A673 (cell line): Measurements from ENCODE around the gene PRXL2A.

Source experiments
- EZH2 ChIP-seq: fragments of 200-600 bp; sonication (generic); IDR thresholded peaks from 2 replicates; pipeline ENCODE4 v1.6.1; 2017; ENCODE audit warnings: borderline replicate concordance, low read depth, mild to moderate bottlenecking, mixed read lengths, antibody characterized with exemption, low read length; ENCODE audit not compliant: poor library complexity, severe bottlenecking
- TF ChIP-seq, protein P1 (sequence below): fragments of 300-800, 200-600 bp; sonication (generic); conservative IDR thresholded peaks from 2 replicates; pipeline ENCODE4 v1.5.1; 2017; ENCODE audit warnings: low read depth, mild to moderate bottlenecking, antibody characterized with exemption, low read length, moderate library complexity, mixed read lengths

GRCh38 chr10:80416479-80417098, 8.2 kb downstream of the PRXL2A start:
- TF ChIP-seq, protein P1, sequence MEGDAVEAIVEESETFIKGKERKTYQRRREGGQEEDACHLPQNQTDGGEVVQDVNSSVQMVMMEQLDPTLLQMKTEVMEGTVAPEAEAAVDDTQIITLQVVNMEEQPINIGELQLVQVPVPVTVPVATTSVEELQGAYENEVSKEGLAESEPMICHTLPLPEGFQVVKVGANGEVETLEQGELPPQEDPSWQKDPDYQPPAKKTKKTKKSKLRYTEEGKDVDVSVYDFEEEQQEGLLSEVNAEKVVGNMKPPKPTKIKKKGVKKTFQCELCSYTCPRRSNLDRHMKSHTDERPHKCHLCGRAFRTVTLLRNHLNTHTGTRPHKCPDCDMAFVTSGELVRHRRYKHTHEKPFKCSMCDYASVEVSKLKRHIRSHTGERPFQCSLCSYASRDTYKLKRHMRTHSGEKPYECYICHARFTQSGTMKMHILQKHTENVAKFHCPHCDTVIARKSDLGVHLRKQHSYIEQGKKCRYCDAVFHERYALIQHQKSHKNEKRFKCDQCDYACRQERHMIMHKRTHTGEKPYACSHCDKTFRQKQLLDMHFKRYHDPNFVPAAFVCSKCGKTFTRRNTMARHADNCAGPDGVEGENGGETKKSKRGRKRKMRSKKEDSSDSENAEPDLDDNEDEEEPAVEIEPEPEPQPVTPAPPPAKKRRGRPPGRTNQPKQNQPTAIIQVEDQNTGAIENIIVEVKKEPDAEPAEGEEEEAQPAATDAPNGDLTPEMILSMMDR = no peak
- TF ChIP-seq EZH2 = no peak
